Measurements from ENCODE around the gene IFNG.
"Not testable (repeated sequence)": the region's sequence is repeated elsewhere in the genome, so short reads cannot be mapped to it uniquely, and the experiment has no call there.

IFNG gene

DNA sequence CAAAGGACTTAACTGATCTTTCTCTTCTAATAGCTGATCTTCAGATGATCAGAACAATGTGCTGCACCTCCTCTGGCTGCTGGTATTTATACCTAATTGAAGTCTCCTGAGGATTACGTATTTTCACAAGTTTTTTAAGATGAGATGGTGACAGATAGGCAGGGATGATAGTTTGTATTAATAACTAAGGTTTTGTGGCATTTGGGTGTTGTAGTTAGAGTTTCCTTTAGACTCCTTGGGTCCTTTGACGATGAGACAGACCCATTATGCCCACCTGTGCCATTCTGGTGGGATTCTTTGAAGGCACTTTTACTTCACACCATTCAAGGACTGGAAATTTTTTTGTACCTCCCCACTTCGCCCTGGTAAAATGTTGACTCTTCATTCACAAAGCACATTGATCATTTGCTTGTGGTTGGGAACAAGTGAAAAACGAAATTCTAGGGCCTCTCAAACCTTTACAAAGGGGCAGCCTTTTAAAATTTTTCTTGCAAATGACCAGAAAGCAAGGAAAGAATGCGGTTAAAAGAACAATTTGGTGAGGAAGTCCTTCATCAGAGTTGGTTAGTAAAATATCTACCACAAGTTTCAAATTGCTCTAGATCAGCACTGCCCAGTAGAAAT lies at the start of gene IFNG:
IFNG (minus strand) TSS at position 60 of the 624 bp plus-strand sequence. CDS start 125 bp downstream, outside the sequence.
- FAIRE-seq = no peak

DNA sequence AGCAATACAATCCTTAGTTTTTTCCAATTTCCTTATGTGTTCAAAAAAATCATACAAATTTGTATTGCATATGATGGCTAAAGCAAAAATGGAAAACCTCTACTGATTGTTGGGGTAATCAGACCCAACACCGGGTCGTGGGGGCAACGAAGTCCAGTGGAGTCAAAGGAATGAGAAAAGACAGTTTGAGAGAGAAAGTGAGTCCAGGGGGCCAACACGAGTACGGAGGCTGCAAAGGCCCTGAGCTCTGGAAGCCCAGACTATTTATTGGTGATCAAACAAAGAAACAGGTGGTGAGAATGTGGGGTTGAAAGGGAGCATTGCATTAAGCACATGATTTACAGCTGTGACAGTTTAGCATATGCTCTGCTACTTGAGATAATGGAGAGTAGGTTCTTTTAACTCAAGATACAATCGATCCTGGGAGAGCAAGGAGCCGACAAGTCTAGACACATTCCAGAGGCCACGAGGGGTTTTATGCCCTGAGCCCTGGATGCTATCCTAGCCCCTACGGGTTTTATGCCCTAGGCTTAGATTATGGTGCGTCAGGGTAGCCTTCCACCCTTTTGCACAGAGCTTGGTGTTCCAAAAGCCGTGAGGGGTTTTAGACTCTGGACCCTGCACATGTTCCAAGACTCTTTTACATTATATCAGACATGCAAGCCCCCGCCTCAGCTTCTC lies 49.6 kb upstream of the IFNG start:
- not testable (repeated sequence) for FAIRE-seq

DNA sequence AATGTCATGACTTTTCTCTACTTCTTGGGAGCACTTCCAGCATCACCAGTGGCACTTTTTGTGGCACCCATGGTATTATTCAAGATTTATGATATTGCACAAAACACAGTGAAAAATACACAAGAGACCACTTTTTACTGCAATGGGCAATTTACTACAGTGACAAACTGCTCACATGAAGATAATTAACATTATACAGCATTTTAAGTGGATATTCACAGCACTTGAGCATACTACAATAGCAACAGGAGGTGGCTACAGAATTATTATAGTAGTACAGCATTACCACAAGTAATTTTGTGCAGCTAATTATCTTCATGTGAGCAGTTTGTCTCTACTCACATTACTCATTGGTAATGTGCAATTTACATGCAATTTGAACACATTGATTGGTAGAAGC lies 47.7 kb upstream of the IFNG start:
- no peak for FAIRE-seq

DNA sequence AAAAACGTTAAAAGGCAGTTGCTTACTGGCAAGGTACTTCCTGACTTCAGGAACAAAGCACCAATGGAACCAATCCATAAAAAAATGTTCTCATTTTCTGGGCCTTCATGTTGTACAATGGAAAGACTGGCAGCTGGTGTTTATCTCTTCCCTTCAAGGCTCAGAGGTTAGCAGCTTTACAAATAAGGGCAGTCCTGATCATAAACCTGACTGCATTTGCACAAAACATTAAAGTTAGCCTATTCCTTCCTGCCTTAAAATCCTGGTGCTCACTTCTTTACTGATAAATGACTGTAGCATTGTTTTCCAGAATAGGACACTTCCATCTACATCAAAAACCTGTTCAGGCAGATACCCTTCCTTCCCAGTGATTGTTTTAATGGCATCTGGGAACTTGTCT lies 46.9 kb upstream of the IFNG start:
- FAIRE-seq = no peak

DNA sequence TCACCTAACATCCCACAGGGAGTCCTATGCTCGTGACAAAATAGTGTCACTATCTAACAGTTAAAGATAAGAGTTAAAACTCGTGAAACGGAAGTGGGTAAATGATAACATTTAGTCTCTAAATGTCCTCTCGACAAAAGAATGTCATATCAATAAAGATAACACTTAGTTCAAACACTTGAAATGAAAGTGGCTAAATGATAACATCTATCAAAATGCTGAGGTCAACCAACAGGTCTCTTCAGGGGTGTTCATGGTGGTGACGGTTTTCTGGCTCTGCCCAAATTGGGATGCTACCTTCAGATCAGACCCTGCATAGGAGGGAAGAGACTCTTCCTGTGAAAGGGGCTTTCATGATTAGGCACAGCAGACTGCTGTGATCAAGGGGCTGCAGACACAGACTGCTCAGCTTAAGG lies 43.9 kb upstream of the IFNG start:
- no peak for FAIRE-seq

DNA sequence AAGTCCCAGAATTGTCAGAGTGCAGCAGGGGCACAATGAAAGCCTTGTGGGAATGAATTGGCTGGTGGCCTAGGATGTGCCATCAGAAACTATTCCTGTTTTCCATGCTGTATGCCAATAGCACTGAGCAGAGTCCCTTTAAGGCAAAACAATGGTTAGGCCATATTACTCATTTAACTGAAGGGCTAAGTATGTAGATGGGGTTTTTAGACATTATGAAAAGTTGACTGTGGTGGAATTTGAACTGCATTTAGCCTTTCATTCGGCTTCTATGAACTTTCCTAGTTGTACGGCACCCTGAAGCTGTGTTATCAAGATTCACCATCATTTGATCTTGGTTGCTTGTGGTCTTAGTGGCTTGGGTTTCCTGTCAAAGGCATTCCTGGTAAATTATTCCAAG lies 41.3 kb upstream of the IFNG start:
- FAIRE-seq = no peak

DNA sequence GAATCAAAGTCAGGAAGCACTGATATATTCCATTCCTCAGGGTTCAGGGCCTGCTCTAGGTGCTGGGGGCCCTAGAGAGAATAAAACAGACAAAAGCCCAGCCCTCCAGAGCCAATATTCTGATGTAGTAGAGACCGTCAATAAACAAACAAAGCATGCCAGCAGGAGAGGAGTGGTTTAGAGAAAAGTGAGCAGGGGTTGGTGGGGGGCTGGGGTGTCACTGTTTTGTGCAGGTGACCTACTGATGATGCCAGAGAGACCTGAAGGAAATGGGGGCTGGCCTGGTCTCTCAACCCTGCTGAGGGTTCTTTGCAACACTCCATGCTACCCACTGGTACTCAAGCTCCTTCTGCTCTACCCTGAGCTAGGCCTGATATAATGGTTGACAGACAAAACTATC lies 39.6 kb upstream of the IFNG start:
- no peak for FAIRE-seq

DNA sequence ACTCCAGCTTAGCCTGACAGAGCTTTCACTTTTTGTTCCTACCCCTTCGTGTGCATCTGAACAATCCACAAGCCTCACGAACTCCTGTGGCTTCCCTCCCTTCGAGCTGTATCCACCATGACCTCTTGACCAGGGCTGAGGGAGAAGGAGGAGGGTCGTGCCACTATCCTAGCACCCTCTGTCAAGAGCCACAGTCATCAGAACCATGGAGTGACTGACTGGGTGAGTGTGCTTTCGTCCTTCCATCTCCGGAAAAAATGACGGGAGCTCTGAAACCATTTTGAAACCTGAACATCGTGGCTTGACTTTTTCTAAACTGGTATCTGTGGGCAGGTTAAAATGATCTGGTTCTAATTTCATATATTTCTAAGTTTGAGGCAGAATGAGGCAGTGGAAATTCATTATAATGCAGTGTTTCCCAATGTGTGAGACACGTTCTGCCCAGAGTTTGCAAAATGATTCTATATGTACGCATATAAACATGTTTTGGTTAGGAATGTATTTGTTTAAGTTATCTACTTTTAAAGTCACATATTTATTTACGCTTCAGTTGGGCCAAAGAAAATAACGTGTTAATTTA lies 39.1 kb upstream of the IFNG start:
- FAIRE-seq = no peak

DNA sequence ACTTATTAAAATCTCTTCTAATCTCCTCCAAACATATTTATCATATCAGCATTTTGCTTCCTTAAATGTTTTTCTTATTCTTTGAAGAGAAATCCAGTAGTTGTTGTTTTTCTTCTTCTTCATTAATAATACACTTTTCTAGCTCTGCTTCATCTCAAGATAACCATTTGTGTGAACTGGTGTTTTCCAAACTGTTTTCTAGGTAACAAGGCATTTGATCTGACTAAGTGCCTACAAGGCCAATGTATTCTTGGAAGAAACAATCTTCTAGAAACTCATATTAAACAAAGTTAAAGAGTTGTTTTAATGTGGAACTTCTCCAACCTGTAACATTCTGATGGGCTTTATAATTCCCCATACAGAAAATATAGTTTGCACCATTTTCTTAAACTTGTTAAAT lies 30.8 kb upstream of the IFNG start:
- no peak for FAIRE-seq

DNA sequence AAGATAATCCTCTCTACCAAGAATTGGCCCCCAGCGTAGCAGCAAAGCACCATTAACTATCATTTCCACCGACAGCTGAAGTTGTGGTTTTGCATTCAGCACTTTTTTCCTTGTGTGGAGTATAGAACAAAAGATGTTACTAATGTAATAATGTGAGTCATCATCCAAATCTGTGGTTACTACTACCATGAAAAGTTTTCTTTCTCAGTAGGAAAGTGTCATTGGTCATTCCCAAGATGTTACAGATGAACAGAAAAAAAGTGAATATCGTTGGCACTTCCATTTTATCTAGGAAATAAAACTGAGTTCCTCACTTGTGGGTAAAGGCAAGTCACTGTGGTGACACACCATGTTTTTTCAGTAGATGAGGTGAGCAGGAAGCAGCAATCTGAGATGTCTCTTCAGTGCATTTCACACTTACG lies 30.3 kb upstream of the IFNG start:
- FAIRE-seq = no peak

DNA sequence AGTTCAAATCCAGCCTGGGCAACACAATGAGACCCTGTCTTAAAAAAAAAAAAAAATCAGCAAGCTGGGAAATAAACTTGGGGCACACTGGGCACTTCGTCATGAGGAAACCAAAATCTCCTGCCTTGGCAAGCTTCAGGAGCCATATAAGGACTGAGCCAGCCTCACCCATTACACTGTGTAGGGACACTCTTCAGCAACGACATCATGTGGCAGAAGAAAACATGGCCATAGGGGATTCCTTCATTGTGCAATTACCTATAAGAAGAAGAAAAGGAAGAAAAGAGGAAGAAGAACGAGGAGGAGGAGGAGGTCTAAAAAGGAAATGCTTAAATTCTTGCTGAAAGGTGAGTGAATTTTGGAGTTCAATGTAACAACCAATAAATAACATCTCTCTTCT lies 26.1 kb upstream of the IFNG start:
- no peak for FAIRE-seq

DNA sequence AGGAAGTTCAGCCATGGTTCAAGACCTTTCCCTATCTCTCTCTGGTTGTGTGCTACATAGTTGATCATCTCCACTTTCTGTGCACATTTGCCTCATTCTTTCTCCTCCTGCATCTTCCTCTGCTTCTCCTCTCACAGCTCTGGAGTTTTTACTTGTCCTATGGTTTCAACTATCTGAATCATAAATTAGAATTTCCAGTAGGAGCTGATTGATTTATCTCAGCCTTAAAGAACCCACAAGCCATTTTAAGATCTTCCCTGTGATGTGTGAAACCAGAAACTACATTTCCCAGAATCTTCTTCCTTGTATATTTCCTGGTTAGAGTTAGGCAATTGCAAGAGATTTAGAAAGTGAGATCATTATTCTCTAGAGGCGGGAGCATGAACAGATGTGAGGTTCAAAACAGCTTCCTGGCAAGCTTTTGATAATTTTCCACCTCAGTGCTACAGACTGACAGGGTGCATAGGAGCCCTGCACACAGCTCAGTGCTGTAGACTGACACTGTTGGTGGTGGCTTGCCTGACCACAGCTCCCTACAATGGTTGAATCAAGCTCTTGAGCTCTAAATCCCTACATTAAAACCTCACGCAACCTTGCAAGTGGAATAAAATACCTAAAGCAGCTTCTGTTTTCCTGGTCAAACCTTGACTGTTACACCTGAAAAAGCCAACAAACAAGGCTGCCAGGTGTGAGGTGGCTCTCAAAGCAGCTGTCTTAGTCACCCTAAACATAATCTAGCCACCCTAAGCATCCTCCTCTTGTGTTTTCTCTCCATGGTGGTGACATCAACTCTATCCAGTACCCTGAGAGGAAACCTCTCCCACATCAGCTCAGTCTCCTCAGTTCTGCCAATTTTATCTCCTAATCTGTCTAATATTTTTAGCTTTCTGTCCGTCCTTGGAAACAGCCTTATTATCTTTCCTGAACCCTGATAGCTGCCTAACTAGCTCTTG lies 21.5 kb upstream of the IFNG start:
- no peak for FAIRE-seq

DNA sequence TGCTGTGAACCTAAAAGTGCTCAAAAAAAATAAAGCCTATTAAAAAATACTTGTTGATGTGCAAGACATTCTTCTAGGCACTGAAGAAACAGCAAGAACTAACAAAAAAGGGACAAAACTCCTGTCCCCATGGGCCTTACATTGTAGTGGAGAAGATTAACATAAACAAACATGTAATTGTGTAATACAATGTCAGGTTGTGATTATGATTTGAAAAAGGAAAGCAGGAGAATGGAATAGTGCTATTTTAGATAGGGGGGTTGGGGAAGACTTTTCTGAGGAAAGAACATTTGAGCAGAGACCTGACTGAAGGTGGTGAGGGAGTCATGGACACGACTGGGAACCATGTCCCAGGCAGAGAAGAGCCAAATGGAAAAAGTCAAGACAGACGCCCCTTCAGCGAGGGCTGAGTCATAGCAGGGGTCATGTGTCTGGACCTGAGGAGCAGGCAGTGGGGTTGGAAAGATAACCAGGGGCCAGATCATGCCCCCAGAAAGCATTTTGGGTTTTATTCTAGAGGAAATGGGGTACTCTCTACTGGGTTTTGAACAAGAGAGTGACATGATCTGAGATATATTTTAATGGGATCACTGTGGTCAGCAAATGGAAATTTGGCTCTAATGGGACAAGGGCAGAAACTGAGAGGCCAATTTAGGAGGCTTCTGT lies 19.4 kb upstream of the IFNG start:
- FAIRE-seq = no peak

DNA sequence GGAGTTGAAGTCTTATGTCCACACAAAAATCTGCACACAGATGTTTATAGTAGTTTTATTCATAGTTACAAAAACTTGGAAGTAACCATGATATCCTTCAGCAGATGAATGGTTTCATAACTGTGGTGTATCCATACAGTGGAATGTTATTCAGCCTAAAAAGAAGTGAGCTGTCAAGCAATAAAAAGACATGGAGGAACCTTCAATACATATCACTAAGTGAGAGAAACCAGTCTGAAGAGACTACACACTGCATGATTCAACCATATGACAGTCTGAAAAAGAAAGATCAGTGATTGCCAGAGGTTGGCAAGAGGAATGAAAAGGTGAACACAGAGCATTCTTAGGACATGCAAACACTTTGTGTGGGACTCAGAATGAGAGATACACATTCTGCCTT lies 18.6 kb upstream of the IFNG start:
- no peak for FAIRE-seq

DNA sequence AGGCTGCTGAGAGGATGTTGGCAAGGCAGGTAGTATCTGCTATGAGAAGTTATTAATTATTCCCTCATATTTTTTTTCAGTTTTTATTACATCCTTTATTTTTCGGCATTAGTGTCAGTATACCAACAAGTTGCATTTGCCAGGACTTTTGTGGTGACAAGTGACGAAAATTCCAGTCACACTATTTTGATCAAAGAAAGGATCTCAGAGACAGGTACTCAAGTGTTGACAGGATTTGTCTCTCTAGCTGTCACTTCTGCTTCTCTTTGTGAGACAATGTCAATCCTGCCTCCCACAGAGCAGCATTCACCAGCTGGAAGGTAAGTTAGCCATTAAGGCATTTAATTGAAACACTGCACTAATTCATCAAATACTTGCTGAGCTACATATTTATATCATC lies 18.0 kb upstream of the IFNG start:
- FAIRE-seq = no peak

DNA sequence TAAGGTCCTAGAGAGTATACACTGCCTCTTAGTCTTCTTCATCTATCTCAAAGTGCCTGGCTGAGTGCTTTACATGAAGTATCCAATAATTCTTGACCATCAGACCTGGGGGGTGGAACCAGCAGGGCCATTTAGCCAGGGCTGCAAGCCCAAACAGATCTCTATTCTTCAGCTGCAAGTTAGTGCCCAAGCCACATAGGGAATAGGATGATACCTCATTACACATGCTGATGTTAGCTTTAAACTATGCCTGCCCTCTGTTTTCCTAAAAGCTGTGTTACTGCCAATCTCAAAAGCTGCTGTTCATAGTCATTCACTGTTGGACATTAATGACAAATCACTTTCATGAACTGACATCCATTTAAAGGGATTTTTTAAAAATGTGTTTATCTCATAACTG lies 16.7 kb upstream of the IFNG start:
- no peak for FAIRE-seq

DNA sequence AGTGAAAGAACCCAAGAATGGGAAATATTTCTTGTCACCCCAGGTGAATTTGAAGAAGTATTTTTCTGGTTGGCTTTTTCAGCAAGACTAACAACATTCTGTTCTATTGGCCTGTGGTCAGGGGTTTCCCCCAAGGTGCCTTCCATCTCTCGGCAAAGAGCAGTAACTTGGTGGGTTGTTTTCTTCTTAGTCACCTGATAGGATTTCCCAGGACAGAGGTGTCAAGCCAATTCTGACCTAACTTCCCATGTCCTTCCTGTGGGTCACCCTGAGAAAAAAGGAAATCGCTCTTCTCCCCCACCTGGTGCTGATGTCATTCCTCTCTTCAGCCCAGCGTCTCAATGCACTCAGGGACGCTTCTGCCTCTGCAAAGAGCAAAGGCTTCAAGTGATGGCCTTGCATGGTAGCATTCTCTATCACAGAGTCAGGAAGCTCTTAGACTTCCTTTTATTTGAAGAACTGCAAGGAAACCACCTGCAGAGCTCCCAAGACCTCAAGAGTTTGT lies 16.1 kb upstream of the IFNG start:
- FAIRE-seq = no peak

DNA sequence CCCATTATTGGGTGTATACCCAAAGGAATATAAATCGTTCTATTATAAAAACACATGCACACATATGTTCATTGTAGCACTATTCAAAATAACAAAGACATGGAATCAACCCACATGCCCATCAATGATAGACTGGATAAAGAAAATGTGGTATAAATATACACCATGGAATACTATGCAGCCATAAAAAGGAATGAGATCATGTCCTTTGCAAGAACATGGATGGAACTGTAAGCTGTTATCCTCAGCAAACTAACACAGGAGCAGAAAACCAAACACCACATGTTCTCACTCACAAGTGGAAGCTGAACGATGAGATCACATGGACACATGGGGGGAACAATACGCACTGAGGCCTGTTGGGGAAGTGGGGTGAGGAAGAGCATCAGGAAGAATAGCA lies 15.2 kb upstream of the IFNG start:
- not testable (repeated sequence) for FAIRE-seq

DNA sequence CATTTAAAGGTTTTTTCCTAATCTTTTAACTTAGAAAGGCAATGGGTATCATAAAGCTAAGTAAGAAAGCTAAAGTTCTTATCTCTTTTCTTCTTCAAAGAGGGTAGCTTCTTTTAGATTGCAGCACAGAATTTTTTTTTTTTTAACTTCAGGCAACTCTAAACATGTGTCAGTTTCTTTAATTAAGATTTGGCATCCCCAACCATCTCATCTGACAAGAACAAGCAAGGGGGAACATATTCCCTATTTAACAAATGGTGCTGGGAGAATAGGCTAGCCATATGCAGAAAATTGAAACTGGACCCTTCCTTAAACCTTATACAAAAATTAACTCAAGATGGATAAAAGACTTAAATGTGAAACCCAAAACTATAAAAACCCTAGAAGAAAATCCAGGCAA lies 14.3 kb upstream of the IFNG start:
- no peak for FAIRE-seq

DNA sequence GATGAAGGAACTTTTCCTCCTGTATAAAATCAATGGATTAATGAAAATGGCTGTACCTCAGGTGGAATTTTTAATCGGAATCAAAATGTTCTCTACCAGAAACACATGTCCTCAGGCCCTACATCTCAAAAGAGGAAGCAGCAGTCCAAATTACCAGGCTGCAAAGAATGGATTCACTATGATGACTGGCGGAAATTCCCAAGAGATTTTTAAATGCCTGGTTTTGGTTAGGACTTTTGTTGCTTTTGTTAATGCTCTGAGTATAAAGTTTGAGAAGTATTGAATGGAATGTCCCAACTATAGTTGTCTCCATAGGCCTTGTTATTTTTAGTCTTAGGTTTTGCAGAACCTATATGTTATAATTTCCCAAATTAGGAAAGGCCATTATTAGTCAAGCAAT lies 11.2 kb upstream of the IFNG start:
- no peak for FAIRE-seq

DNA sequence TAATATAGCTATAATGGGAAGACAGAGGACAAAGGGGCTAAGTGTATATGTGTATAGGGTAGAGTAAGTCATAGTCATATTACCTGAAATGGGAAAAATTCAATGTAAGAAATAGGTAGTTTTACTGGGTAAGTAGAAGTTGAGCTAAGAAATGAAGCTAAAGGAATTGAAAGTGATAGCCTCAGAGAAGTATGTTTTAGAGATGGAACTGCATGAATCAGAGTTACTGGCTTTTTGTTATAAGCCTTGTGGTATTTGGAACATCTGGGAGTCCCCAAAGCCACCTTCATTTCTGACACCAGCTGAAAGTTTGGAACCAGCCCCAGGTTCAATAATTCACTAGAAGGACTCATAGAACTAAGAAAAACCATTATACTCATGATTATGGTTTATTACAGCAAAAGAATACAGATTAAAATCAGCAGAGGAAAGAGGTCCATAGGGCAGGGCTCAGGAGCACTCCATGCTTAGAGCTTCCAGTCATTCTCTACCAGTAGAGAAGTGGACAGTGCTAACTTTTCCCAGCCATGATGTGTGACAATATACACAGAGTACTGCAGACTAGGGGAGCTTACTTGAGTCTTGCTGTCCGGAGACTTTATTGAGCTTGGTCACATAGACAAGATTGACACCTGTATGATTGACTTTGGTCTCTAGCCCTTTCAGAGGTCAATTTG lies 9.8 kb upstream of the IFNG start:
- FAIRE-seq = no peak

DNA sequence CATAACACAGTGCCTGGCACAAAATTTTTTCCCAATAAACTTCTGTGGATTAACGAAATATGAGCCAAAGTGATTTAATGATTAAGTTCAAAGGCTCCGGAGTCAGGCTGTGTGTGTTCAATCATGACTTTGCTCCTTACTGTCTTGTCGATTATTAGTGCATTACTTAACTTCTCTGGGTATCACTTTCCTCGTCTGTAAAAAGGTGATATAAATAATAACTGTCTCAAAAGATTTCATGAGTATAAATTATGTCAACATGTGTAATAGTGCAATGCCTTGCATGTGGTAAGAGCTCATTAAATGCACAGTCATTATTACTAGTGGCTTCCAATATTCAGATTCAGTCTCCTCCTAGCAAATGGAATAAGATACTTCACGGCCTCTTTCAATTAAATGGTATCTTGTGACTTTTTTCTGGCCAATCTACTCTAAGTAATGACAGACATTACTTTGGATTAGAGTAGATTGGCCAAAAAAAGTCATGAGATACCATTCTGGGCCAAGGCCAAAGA lies 6.8 kb upstream of the IFNG start:
- no peak for FAIRE-seq

All from colon (tissue), 2 donors.